Measurements from ENCODE around the gene ENTPD6.
"Not testable (repeated sequence)": the region's sequence is repeated elsewhere in the genome, so short reads cannot be mapped to it uniquely, and the experiment has no call there.

- TF ChIP-seq TCF4 (CRISPR knock-in tag; IDR thresholded peaks at IDR 0.05; ENCODE audit: borderline replicate concordance); ZFP3 (CRISPR knock-in tag; IDR thresholded peaks at IDR 0.05); ZNF565 (CRISPR knock-in tag; conservative IDR thresholded peaks at IDR 0.05; ENCODE audit: low read depth); OSR1 (CRISPR knock-in tag; IDR thresholded peaks at IDR 0.05); PPARA (CRISPR knock-in tag; IDR thresholded peaks at IDR 0.05; ENCODE audit: borderline replicate concordance): not testable (repeated sequence)
Observed at GRCh38 chr20:25166105-25166782, 29.3 kb upstream of the ENTPD6 start.
